NCI-H146 treated with DMSO at 0.1 percent for 48 hours (cell line): ENCODE measurements around the gene GSAP.
A peak's percentile ranks its signal among the peaks of the same experiment; 100 is the strongest.

Source experiments
- DNase-seq: peaks from one replicate; lab custom pipeline; 2025; ENCODE audit not compliant: unreplicated experiment; lab: John Stamatoyannopoulos, UW

The GSAP gene

GRCh38 chr7:77441046-77441445 lies 24.9 kb upstream of the GSAP start:
- DNase-seq = no peak

- peak; percentile 8 for DNase-seq
Measured at GRCh38 chr7:77439572-77439971, 23.4 kb upstream of the GSAP start.

- no peak for DNase-seq
Measured at GRCh38 chr7:77438131-77438530, 22.0 kb upstream of the GSAP start.

- no peak for DNase-seq
Measured at GRCh38 chr7:77434570-77435275, 18.6 kb upstream of the GSAP start.

- DNase-seq = no peak
Measured at GRCh38 chr7:77433901-77434300, 17.8 kb upstream of the GSAP start.

GRCh38 chr7:77430927-77431326 lies 14.8 kb upstream of the GSAP start:
- DNase-seq = no peak

GRCh38 chr7:77428777-77429231 lies 12.7 kb upstream of the GSAP start:
- no peak for DNase-seq

- DNase-seq = no peak
Measured at GRCh38 chr7:77427996-77428603, 12.0 kb upstream of the GSAP start.

- no peak for DNase-seq
Measured at GRCh38 chr7:77426521-77427051, 10.4 kb upstream of the GSAP start.

- no peak for DNase-seq
Measured at GRCh38 chr7:77426052-77426404, 9.9 kb upstream of the GSAP start.

- DNase-seq = peak; percentile 18
Measured at GRCh38 chr7:77425101-77426051, 9.2 kb upstream of the GSAP start.

- DNase-seq = no peak
Measured at GRCh38 chr7:77422500-77422899, 6.4 kb upstream of the GSAP start.

GRCh38 chr7:77420986-77421672 lies 5.0 kb upstream of the GSAP start:
- DNase-seq = no peak

- DNase-seq = no peak
Measured at GRCh38 chr7:77420438-77420837, 4.3 kb upstream of the GSAP start.

- DNase-seq = no peak
Measured at GRCh38 chr7:77419102-77419501, 3.0 kb upstream of the GSAP start.

- DNase-seq = no peak
Measured at GRCh38 chr7:77417801-77418200, 1.7 kb upstream of the GSAP start.

- no peak for DNase-seq
Measured at GRCh38 chr7:77416621-77417371, 647 bp upstream of the GSAP start.

GRCh38 chr7:77415476-77415822 lies 700 bp downstream of the GSAP start:
- no peak for DNase-seq

GRCh38 chr7:77413861-77414424 lies 2.2 kb downstream of the GSAP start:
- DNase-seq = no peak

- DNase-seq = no peak
Measured at GRCh38 chr7:77413128-77413527, 3.0 kb downstream of the GSAP start.
